ENCODE results near the gene LRRFIP1. TPM values are rescaled to one million over a fixed set of nuclear protein-coding genes. Genes with fewer than 3 reads are reported as not detected.

LRRFIP1 gene
- polyA plus RNA-seq, 1 donor from 2014 or later, result 96.3 TPM

- H3K79me2 ChIP-seq (replicated peaks; ENCODE audit: insufficient read depth, low read length), result no peaks in the 10 kb centered on the region
- no peak overlapping the region for H2AFZ ChIP-seq (ENCODE audit: low read depth, low read length)
- no peak overlapping the region for H3K4me3 ChIP-seq (ENCODE audit: low read length)
- H3K4me2 ChIP-seq (ENCODE audit: low read length), result no peak overlapping the region
- H3K27ac ChIP-seq (ENCODE audit: low read length), result no peak overlapping the region
- no peaks in the 10 kb centered on the region for H4K20me1 ChIP-seq (ENCODE audit: insufficient read depth)
- no peaks in the 10 kb centered on the region for H3K9me2 ChIP-seq (ENCODE audit: insufficient read depth, low read length)
- no peaks in the 10 kb centered on the region for H3K27me3 ChIP-seq (ENCODE audit: insufficient read depth, low read depth, low read length)
- no peaks in the 10 kb centered on the region for H3F3A ChIP-seq (ENCODE audit: insufficient read depth, low read length, poor library complexity, severe bottlenecking)
- TF ChIP-seq RAD21 (conservative IDR thresholded peaks at IDR 0.05) (no peak), SMC3 (conservative IDR thresholded peaks at IDR 0.05; ENCODE audit: poor library complexity) (no peak), POLR2AphosphoS5 (IDR thresholded peaks at IDR 0.05) (no peak), EZH2 (IDR thresholded peaks at IDR 0.05; ENCODE audit: borderline replicate concordance, insufficient read depth, low read length, poor library complexity, severe bottlenecking) (no peak), EP300 (conservative IDR thresholded peaks at IDR 0.05; ENCODE audit: poor library complexity, severe bottlenecking) (no peak), CTCF (IDR thresholded peaks at IDR 0.05; ENCODE audit: poor library complexity, severe bottlenecking) (no peak), TAF1 (IDR thresholded peaks at IDR 0.05; ENCODE audit: low read depth) (no peak), MXI1 (conservative IDR thresholded peaks at IDR 0.05; ENCODE audit: poor library complexity, severe bottlenecking) (no peak), REST (IDR thresholded peaks at IDR 0.05; ENCODE audit: borderline replicate concordance) (no peak)
- H3K36me3 ChIP-seq (ENCODE audit: insufficient read depth, low read length), result no peaks in the 10 kb centered on the region
- H3K9ac ChIP-seq (ENCODE audit: low read length), result no peak overlapping the region
- no peaks in the 10 kb centered on the region for H3K9me3 ChIP-seq (ENCODE audit: low read length)
Observed at GRCh38 chr2:237708491-237708890, 81.1 kb downstream of the LRRFIP1 start.

GRCh38 chr2:237708961-237709360 lies 81.6 kb downstream of the LRRFIP1 start:
- no peaks in the 10 kb centered on the region for H4K20me1 ChIP-seq (ENCODE audit: insufficient read depth)
- no peaks in the 10 kb centered on the region for H3F3A ChIP-seq (ENCODE audit: insufficient read depth, low read length, poor library complexity, severe bottlenecking)
- no peak overlapping the region for H3K4me3 ChIP-seq (ENCODE audit: low read length)
- H3K9me2 ChIP-seq (ENCODE audit: insufficient read depth, low read length), result no peaks in the 10 kb centered on the region
- H3K9ac ChIP-seq (ENCODE audit: low read length), result no peak overlapping the region
- no peaks in the 10 kb centered on the region for H3K36me3 ChIP-seq (ENCODE audit: insufficient read depth, low read length)
- H3K27ac ChIP-seq (ENCODE audit: low read length), result no peak overlapping the region
- H3K9me3 ChIP-seq (ENCODE audit: low read length), result no peaks in the 10 kb centered on the region
- no peaks in the 10 kb centered on the region for H3K79me2 ChIP-seq (replicated peaks; ENCODE audit: insufficient read depth, low read length)
- TF ChIP-seq SMC3 (conservative IDR thresholded peaks at IDR 0.05; ENCODE audit: poor library complexity) (no peak), REST (IDR thresholded peaks at IDR 0.05; ENCODE audit: borderline replicate concordance) (no peak), CTCF (IDR thresholded peaks at IDR 0.05; ENCODE audit: poor library complexity, severe bottlenecking) (no peak), EP300 (conservative IDR thresholded peaks at IDR 0.05; ENCODE audit: poor library complexity, severe bottlenecking) (no peak), EZH2 (IDR thresholded peaks at IDR 0.05; ENCODE audit: borderline replicate concordance, insufficient read depth, low read length, poor library complexity, severe bottlenecking) (no peak), MXI1 (conservative IDR thresholded peaks at IDR 0.05; ENCODE audit: poor library complexity, severe bottlenecking) (no peak), RAD21 (conservative IDR thresholded peaks at IDR 0.05) (no peak), TAF1 (IDR thresholded peaks at IDR 0.05; ENCODE audit: low read depth) (no peak), POLR2AphosphoS5 (IDR thresholded peaks at IDR 0.05) (no peak)
- no peaks in the 10 kb centered on the region for H3K27me3 ChIP-seq (ENCODE audit: insufficient read depth, low read depth, low read length)
- H3K4me2 ChIP-seq (ENCODE audit: low read length), result no peak overlapping the region
- H2AFZ ChIP-seq (ENCODE audit: low read depth, low read length), result no peak overlapping the region
